Adipose tissue (tissue), 3 donors: ENCODE results near the gene PDE4B. TPM values are rescaled to one million over a fixed set of nuclear protein-coding genes. Genes with fewer than 3 reads are reported as not detected.
"Not testable (repeated sequence)": the region's sequence is repeated elsewhere in the genome, so short reads cannot be mapped to it uniquely, and the experiment has no call there.

ENCODE experiments used
- H3K27ac ChIP-seq: one replicate; pipeline ENCODE4 v1.5.1; 2013; ENCODE audit warnings: low read depth, low read length
- WGBS, 3 donors: extraction: QIAGEN DNeasy Blood & Tissue Kit; methylation state at CpG; one replicate each; pipeline ENCODE4 v1.1.7; 2013; 5-methylcytosine and 5-hydroxymethylcytosine counted together
- polyA plus RNA-seq, 3 donors: library from polyadenylated mRNA; stranded (reverse); fragments of 200-250 nt; gene quantifications; one replicate each; pipeline ENCODE4 v1.2.3, GENCODE V29; 2013
- donor health status: healthy with polysubstance abuse.
- donor health status: Bipolar disorder and iron deficiency.
- donor health status: healthy.

PDE4B gene
- polyA plus RNA-seq, 3 donors: 1.3 to 10.0 (median 9.4) TPM

DNA sequence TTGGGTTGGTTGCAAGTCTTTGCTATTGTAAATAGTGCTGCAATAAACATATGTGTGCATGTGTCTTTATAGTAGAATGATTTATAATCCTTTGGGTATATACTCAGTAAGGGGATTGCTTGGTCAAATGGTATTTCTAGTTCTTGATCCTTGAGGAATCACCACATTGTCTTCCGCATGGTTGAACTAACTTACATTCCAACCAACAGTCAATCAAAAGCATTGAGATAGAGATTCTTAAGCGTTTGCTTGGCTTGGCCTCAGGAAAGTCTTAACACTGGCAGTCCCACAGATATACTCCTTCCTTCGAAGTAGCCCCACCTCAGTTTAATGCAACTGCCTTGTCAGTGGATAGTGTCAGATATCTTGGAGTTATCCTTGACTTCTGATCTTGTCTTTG, 63.9 kb downstream of the PDE4B start:
- WGBS, 3 donors: 81 to 85% (median 85%) methylated on average over 3 of the region's 3 CpGs

GRCh38 chr1:65866439-65866838, 73.7 kb downstream of the PDE4B start:
- no peak overlapping the region for H3K27ac ChIP-seq
- 82 to 91% (median 88%) methylated on average over 1 of the region's 1 CpG for WGBS, 3 donors

More for the DNA sequence above, 63.9 kb downstream of the PDE4B start:
- H3K27ac ChIP-seq: not testable (repeated sequence)

DNA sequence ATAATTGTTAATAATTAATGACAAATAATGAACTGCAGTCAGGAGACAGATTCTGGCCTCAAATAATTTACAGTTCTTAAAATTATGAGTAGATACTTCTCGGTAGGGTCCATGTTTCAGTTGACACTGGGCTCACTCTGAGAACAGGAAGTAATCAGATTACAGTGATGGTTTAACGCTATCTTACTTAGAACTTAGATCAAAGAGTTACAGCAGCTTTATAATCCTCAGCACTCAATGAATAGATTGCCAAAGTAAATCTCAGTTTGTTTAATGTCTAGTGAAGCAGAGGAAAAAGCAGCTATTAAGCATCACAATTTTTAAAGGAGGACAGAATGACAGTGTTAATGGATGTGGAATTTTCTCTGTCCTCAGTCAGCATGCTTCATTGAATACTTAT, 79.6 kb downstream of the PDE4B start:
- H3K27ac ChIP-seq: no peak overlapping the region
- WGBS, 3 donors: 31 to 45% (median 37%) methylated on average over 2 of the region's 2 CpGs

DNA sequence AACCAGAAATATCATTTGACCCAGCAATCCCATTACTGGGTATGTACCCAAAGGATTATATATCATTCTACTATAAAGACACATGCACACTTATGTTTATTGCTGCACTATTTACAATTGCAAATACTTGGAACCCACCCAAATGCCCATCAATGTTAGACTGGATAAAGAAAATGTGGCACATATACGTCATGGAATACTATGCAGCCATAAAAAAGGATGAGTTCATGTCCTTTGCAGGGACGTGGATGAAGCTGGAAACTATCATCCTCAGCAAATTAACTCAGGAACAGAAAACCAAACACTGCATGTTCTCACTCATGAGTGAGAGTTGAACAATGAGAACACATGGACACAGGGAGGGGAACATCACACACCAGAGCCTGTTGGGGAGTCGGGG, 85.6 kb downstream of the PDE4B start:
- H3K27ac ChIP-seq: not testable (repeated sequence)
- 74 to 94% (median 92%) methylated on average over 3 of the region's 3 CpGs for WGBS, 3 donors

- no peak overlapping the region for H3K27ac ChIP-seq
- 31 to 87% (median 83%) methylated on average over 4 of the region's 4 CpGs for WGBS, 3 donors
Observed at GRCh38 chr1:65880611-65881010, 87.9 kb downstream of the PDE4B start.

DNA sequence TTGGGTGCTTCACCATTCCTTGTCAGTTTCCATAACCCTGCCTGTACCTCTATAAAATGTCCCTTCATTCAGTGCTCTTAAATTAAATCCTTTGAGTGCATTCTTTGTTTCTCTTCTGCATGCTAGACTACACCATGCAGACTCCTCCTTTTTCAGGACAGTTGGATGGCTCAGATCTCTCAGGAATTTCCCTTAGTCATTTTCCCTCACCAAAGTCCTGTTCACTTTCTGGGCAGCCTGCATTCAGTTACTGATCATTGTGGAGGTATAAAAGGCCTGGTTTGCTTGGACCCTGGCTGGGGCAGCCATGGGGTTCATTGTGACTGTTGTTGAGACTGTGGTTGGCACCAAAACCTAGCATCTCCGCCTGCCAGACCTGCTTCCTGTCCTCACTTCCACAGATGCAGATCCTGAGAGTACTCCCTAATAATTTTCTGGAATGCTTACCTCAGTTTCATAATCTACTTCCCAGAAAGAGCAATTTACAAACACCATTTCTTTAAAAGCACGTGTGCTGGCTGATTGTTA, 88.4 kb downstream of the PDE4B start:
- H3K27ac ChIP-seq: no peak overlapping the region
- 51 to 55% (median 52%) methylated on average over 2 of the region's 2 CpGs for WGBS, 3 donors

DNA sequence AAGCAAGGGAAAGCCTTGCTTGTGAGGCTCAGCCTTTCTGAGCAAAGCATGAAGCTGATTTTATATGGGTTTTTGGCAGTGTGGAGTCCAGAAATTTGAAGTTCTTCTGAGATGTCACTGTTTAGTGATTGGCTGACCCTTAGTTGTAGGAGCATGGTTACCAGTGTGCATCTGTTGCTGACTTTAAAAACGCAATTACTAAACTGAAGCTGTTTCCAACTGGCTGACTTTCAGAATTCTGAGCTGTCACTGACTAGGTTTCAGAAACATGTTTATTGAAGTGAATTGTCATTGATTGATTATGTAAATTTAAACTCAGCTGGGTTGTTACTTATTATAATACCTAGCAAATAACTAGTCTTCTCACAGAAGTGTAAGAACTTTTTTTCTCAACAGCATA, 89.4 kb downstream of the PDE4B start:
- H3K27ac ChIP-seq: no peak overlapping the region
- 55 to 61% (median 61%) methylated on average over 1 of the region's 1 CpG for WGBS, 3 donors

DNA sequence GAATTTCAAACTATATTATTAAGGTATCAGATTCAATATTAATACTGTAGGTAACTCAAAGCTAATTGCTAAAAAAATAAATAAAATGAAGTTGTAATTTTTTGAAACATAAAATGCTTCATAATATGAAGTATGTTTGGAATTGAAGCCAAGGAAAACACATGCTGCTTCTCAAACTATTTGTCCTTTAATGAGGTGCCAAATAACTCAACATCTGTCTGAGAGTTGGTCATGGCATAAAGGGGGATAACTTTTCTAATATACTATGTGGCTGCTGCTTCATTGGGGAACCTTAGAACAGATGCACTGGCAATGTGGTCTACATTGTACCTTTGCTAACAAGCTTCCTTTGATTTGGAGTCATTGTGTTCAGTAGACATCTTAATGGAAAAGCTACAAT, 96.7 kb downstream of the PDE4B start:
- no peak overlapping the region for H3K27ac ChIP-seq

DNA sequence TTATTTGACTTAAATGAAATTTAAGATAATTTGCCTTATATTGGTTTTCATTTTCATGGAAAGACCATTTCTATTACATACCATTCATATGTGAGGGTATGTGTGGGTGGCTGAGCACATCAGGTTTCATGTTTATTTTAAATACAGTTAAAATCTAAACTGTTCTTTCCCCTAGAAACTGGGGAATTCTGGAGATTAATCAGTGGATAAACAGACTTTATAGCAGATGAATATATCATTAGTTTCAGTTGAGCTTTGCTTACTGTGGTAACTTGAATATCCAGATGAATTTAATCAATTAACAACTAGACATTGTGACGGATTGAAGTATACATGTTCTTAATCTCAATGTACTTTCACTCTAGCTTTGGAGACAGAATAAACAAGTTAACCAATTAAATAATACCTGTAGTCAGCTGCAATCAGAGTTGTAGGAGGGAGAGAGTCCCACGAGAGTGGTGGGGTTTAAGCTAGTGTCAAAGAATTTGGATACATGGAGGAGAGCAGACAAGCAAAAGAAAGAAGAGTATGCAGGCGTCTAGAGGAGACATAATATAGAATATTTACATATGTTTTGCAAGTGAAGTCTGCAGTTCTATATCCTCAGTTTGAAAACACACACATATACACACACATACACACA, 97.6 kb downstream of the PDE4B start:
- no peak overlapping the region for H3K27ac ChIP-seq
- WGBS, 3 donors: 20 to 37% (median 36%) methylated on average over 3 of the region's 3 CpGs

DNA sequence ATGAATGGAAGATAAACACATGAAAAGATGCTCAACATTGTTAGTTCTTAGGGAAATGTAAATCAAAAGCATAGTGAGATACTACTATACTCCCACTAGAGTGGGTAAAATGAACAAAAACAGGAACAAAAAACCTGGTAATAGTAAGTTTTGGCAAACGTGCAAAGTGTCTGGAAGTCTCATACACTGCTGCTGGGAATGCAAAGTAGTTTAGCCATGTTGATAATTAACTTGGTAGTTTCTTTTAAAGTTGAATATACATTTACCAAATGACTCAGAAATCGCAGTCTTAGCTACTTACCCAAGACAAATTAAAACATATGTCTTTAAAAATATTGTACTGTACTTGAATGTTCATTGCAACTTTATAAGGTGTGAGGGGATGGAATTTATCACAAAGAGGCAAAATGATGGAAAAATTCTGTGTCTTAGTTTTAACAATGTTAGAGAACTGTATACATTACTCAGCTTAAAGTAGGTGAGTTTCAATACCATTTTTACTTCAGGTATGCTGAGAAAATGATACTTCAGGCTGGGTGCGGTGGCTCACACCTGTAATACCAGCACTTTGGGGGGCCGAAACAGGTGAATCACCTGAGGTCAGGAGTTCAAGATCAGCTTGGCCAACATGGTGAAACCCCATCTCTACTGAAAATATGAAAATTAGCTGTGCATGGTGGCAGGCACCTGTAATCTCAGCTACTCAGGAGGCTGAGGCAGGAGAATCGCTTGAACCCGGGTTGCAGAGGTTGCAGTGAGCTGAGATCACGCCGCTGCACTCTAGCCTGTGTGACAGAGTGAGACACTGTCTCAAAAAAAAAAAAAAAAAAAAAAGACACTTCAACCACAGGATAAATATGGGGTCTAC, 102.3 kb downstream of the PDE4B start:
- H3K27ac ChIP-seq: no peak overlapping the region
- WGBS, 3 donors: 71 to 83% (median 79%) methylated on average over 8 of the region's 8 CpGs

- H3K27ac ChIP-seq: no peak overlapping the region
- WGBS, 3 donors: 41 to 70% (median 69%) methylated on average over 1 of the region's 1 CpG
Observed at GRCh38 chr1:65896721-65897120, 104.0 kb downstream of the PDE4B start.

- no peak overlapping the region for H3K27ac ChIP-seq
- 78 to 83% (median 78%) methylated on average over 1 of the region's 1 CpG for WGBS, 3 donors
Observed at GRCh38 chr1:65897485-65897884, 104.8 kb downstream of the PDE4B start.

GRCh38 chr1:65904681-65905083, 112.0 kb downstream of the PDE4B start:
- WGBS, 3 donors: 60 to 74% (median 62%) methylated on average over 1 of the region's 1 CpG

DNA sequence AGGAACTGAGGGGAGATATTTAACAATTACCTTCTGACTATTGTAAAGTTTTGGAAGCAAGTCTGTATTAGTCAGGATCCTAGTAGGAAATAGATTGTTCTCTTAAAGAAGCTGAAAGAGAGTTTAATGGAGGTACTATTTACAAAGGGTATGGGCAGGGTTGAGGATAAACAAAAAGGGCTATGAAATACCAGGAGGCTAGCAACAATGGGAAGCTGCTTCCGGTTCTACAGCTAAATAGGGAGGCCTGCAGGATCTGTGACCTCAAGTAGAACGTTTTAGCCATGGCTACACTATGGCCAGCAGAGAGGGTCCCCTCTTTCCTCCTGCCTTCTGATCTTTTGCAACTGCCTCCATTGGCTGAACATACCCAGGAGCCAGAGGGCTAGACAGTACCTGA, 117.7 kb downstream of the PDE4B start:
- no peak overlapping the region for H3K27ac ChIP-seq
- 51 to 74% (median 70%) methylated on average over 2 of the region's 2 CpGs for WGBS, 3 donors

More at GRCh38 chr1:65904681-65905083, 112.0 kb downstream of the PDE4B start:
- no peak overlapping the region for H3K27ac ChIP-seq

GRCh38 chr1:65911679-65912078, 119.0 kb downstream of the PDE4B start:
- 66 to 77% (median 69%) methylated on average over 2 of the region's 2 CpGs for WGBS, 3 donors
- H3K27ac ChIP-seq: no peak overlapping the region

- no peak overlapping the region for H3K27ac ChIP-seq
- WGBS, 3 donors: 43 to 72% (median 70%) methylated on average over 4 of the region's 4 CpGs
Observed at GRCh38 chr1:65918564-65918963, 125.9 kb downstream of the PDE4B start.

DNA sequence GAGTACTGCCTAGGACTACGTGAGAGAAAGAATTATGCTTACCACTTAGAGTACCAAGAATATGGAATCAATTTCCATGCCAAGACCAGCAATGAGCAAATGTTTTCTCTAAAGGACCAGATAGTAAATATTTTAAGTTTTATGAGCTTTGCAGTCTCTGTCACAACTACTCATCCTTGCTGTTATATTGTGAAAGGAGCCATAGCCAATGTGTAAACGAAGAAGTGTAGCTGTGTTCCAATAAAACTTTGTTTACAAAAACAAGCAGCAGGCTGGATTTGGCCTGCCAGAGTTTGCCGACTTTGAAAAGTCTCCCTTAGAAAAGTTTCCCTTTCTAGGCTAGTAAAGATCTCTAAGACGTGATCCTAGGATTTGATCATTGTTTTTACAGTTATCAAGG, 128.8 kb downstream of the PDE4B start:
- 53 to 71% (median 60%) methylated on average over 4 of the region's 4 CpGs for WGBS, 3 donors

DNA sequence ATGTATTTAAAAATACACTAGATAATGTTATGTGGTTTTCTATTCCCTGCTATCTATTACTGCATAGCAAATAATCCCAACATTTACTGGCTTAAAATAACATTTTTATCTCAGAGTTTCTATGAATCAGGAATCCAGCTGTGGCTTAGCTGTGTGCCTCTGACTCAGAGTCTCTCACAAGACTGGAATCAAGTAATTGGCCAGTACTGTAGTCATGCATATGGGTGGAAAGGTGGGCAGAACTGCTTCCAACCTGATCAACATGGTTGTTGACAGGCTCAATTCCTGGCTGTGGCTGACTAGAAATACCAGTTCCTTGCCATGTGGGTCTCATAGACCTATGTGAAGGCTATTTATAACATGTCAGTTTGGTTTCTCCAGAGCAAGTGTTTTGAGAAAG, 131.8 kb downstream of the PDE4B start:
- no peak overlapping the region for H3K27ac ChIP-seq

More for the DNA sequence above, 128.8 kb downstream of the PDE4B start:
- no peak overlapping the region for H3K27ac ChIP-seq

- no peak overlapping the region for H3K27ac ChIP-seq
Observed at GRCh38 chr1:65938506-65938905, 145.8 kb downstream of the PDE4B start.

GRCh38 chr1:65939191-65939590, 146.5 kb downstream of the PDE4B start:
- no peak overlapping the region for H3K27ac ChIP-seq
